Activated T-cell treated with anti-CD3 and anti-CD28 coated beads, Interleukin-2, amount 50 U/mL, for 4 hours (primary cell): ENCODE measurements around the gene MEIS3. TPM values are rescaled to one million over a fixed set of nuclear protein-coding genes. Genes with fewer than 3 reads are reported as not detected.
"Not testable (repeated sequence)": the region's sequence is repeated elsewhere in the genome, so short reads cannot be mapped to it uniquely, and the experiment has no call there.

Experiments
- ATAC-seq, 2 donors: fragments of 200-7000 bp; cut with Tn5 transposase; one replicate each; pipeline ENCODE4 v1.10.0; 2021
- DNase-seq: peaks from one replicate; pipeline ENCODE4 v3.0.0-alpha.2; 2020
- H3K27me3 Mint-ChIP-seq: one replicate; pipeline ENCODE4 v1.8.0; 2021; ENCODE audit warnings: low read depth, mixed read lengths
- H3K36me3 Mint-ChIP-seq: one replicate; pipeline ENCODE4 v1.8.0; 2022; ENCODE audit warnings: mixed read lengths; ENCODE audit not compliant: insufficient read depth
- H3K4me1 Mint-ChIP-seq: one replicate; pipeline ENCODE4 v1.8.0; 2021; ENCODE audit warnings: low read depth, mixed read lengths
- H3K4me3 Mint-ChIP-seq: one replicate; pipeline ENCODE4 v1.8.0; 2021; ENCODE audit warnings: mild to moderate bottlenecking, moderate library complexity, mixed read lengths
- H3K9me3 Mint-ChIP-seq: one replicate; pipeline ENCODE4 v1.8.0; 2021; ENCODE audit warnings: mixed read lengths
- total RNA-seq, 3 donors: library from RNA; stranded (reverse); gene quantifications; one replicate each; pipeline ENCODE4 v1.2.1, GENCODE V29; 2021

The MEIS3 gene
- total RNA-seq, 3 donors from 2014 or later = 0.16 TPM; not detected in 2

DNA sequence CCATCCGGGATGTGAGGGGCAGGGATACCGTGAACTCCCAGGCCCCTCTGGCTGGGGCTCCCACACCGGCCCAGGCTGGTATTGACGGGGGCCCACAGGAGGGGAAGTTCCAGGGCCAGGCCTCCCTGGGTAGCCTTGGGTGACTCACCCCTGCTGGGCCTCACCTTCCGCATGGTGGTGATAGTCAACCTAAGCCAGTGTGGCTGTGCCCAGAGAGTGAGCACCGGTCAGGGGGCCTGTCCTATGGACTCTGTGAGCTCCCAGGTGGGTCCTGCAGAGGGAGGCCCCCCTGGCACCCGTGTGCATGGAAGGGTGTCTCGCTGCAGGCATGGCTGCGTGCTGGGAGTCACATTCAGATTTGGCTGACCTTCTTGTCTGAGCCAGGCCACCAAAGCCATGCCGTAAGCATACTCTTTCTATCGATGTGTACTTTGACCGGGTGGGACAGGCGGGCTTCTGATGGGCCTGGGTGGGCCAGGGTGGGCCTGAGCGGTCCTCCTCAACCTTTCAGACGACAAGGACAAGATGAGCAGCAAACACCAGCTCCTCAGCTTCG, 42.7 kb downstream of the MEIS3 start:
- Mint-ChIP-seq H3K4me1 (peaks cover 5% of the 10 kb centered on the region), H3K36me3 (peaks cover 24% of the 10 kb centered on the region), H3K27me3 (no peaks in the 10 kb centered on the region), H3K4me3 (no peak overlapping the region), H3K9me3 (no peaks in the 10 kb centered on the region)
- ATAC-seq = no peak
- no peak for DNase-seq

DNA sequence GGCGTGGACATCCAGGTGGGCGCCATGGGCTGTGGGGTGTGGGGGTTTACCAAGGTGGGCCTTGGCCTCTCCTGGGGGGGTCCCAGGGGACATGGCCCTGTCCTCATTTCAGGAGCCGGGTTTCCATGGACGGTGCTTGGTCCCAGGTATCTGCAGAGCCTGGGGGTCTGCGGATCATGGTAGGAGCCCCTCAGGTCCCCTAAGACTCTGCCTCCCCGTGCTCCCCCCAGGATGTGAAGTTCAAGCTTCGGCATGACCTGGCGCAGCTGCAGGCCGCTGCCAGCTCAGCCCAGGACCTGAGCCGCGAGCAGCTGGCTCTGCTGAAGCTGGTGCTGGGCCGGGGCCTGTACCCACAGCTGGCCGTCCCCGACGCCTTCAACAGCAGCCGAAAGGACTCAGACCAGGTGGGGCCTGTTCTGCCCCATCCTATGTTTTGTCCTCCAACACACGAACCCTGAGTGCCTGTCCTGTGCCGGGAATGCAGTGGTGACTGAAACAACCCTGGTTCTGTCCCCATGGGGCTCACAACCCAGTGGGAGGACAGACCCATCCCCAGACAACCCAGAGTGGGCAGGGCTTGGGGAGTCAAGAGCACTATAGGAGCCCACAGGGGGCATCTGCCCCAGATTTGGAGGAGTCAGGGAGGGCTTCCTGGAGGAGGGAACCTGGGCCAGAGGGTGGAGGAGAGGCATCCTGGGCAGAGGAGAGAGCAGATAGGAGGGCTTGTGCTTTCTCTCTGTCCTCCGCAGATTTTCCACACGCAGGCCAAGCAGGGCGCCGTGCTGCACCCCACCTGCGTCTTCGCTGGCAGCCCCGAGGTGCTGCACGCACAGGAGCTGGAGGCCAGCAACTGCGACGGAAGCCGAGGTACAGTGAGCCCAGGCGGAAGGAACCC, 43.4 kb downstream of the MEIS3 start:
- ATAC-seq = no peak
- Mint-ChIP-seq H3K4me1 (no peaks in the 10 kb centered on the region), H3K9me3 (no peaks in the 10 kb centered on the region), H3K27me3 (no peaks in the 10 kb centered on the region), H3K36me3 (peaks cover 20% of the 10 kb centered on the region), H3K4me3 (no peak overlapping the region)
- no peak for DNase-seq

- Mint-ChIP-seq H3K36me3 (peaks cover 21% of the 10 kb centered on the region), H3K4me1 (no peaks in the 10 kb centered on the region), H3K4me3 (no peak overlapping the region), H3K9me3 (no peaks in the 10 kb centered on the region), H3K27me3 (no peaks in the 10 kb centered on the region)
- no peak for ATAC-seq
- DNase-seq = no peak
Measured at GRCh38 chr19:47374876-47375693, 44.2 kb downstream of the MEIS3 start.

- H3K4me1 Mint-ChIP-seq = no peaks in the 10 kb centered on the region
- peaks cover 25% of the 10 kb centered on the region for H3K36me3 Mint-ChIP-seq
- no peaks in the 10 kb centered on the region for H3K27me3 Mint-ChIP-seq
- no peaks in the 10 kb centered on the region for H3K9me3 Mint-ChIP-seq
- ATAC-seq (no peak), DNase-seq (no peak)
- H3K4me3 Mint-ChIP-seq = no peak overlapping the region
Measured at GRCh38 chr19:47373246-47374240, 45.8 kb downstream of the MEIS3 start.

DNA sequence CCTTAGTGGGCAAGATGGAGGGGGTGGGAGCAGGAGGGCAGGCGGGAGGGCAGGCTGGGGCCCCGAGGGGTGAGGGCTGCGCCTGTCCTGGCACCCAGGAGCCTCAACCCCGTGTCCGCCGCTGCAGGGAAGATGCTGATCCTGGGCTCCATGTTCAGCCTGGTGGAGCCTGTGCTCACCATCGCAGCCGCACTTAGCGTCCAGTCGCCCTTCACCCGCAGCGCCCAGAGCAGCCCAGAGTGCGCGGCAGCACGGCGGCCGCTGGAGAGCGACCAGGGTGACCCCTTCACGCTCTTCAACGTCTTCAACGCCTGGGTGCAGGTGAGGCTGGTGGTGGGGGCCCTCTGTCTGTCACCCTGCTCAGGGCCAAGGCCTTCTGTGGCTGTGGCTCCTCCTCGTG, 46.7 kb downstream of the MEIS3 start:
- Mint-ChIP-seq H3K36me3 (peaks cover 25% of the 10 kb centered on the region), H3K9me3 (no peaks in the 10 kb centered on the region), H3K4me1 (no peaks in the 10 kb centered on the region), H3K4me3 (no peak overlapping the region), H3K27me3 (no peaks in the 10 kb centered on the region)
- no peak for ATAC-seq
- DNase-seq = no peak

GRCh38 chr19:47371261-47371660, 48.1 kb downstream of the MEIS3 start:
- no peaks in the 10 kb centered on the region for H3K27me3 Mint-ChIP-seq

GRCh38 chr19:47370045-47370611, 49.2 kb downstream of the MEIS3 start:
- H3K36me3 Mint-ChIP-seq = peaks cover 31% of the 10 kb centered on the region
- no peak overlapping the region for H3K4me3 Mint-ChIP-seq
- no peaks in the 10 kb centered on the region for H3K9me3 Mint-ChIP-seq
- no peaks in the 10 kb centered on the region for H3K27me3 Mint-ChIP-seq
- no peak for DNase-seq
- no peaks in the 10 kb centered on the region for H3K4me1 Mint-ChIP-seq
- no peak for ATAC-seq

More at GRCh38 chr19:47371261-47371660, 48.1 kb downstream of the MEIS3 start:
- no peaks in the 10 kb centered on the region for H3K4me1 Mint-ChIP-seq
- H3K9me3 Mint-ChIP-seq = no peaks in the 10 kb centered on the region
- no peak overlapping the region for H3K4me3 Mint-ChIP-seq
- DNase-seq (no peak), ATAC-seq (no peak)
- peaks cover 29% of the 10 kb centered on the region for H3K36me3 Mint-ChIP-seq

DNA sequence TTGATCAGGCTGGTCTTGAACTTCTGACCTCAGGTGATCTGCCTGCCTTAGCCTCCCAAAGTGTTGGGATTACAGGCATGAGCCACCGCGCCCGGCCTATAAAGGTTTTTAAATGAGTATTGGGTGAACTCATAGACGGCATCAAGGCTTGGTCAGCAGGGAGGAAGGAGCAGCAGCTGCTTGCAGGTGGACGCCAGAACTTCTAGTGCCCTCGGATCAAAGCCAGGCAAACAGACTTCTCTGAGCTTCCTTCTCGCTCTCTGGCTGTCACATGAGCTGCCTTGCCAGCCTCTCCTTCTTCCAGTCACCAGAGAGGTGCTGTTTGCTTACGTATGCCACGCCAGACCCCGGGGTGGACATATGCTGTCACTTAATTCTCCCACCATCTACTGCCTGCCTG, 53.9 kb downstream of the MEIS3 start:
- not testable (repeated sequence) for DNase-seq, H3K4me3 Mint-ChIP-seq, H3K9me3 Mint-ChIP-seq, H3K4me1 Mint-ChIP-seq, ATAC-seq, H3K27me3 Mint-ChIP-seq
- peaks cover 40% of the 10 kb centered on the region for H3K36me3 Mint-ChIP-seq

GRCh38 chr19:47363758-47364531, 55.4 kb downstream of the MEIS3 start:
- Mint-ChIP-seq H3K36me3 (peaks cover 33% of the 10 kb centered on the region), H3K27me3 (no peaks in the 10 kb centered on the region), H3K4me1 (no peaks in the 10 kb centered on the region), H3K4me3 (no peak overlapping the region), H3K9me3 (no peaks in the 10 kb centered on the region)
- ATAC-seq = no peak
- DNase-seq = no peak

DNA sequence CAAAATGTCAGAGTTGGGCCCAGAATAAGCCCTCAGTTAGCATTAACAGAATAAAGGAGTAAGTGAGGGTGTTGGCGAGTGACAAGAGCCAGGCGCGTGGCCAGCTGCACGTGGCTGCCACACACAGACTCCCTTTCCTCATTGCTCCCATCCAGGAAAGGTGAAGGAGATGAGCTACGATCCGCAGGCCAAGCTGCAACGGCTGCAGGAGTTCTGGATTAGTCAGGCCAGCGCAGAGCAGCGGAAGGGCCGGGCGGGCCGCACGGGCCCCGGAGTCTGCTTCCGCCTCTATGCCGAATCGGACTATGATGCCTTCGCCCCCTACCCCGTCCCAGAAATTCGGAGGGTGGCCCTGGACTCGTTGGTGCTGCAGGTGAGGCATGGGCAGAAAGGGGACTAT, 57.0 kb downstream of the MEIS3 start:
- H3K4me1 Mint-ChIP-seq = no peaks in the 10 kb centered on the region
- DNase-seq = no peak
- no peak for ATAC-seq
- H3K36me3 Mint-ChIP-seq = peaks cover 42% of the 10 kb centered on the region
- H3K27me3 Mint-ChIP-seq = no peaks in the 10 kb centered on the region
- no peaks in the 10 kb centered on the region for H3K9me3 Mint-ChIP-seq
- H3K4me3 Mint-ChIP-seq = no peak overlapping the region

DNA sequence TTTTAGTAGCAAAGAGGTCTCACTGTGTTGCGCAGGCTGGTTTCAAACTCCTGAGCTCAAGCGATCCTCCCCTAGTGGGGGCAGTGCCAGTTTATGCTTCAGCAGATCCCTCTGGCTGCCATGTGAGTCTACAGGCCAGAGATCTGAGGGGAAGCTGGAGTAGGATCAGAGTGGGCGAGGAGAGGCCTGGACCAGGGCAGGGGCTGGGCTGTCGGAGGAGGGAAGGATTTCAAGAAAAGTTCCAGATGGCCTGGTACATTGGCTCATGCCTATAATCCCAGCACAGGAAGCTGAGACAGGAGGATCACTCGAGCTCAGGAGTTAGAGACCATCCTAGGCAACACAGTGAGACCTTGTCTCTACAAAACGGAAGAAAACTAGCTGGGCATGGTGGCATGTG, 60.4 kb downstream of the MEIS3 start:
- Mint-ChIP-seq H3K4me3 (no peak overlapping the region), H3K27me3 (no peaks in the 10 kb centered on the region), H3K9me3 (no peaks in the 10 kb centered on the region), H3K36me3 (peaks cover 47% of the 10 kb centered on the region), H3K4me1 (peaks cover 4% of the 10 kb centered on the region)
- ATAC-seq (no peak), DNase-seq (no peak)

DNA sequence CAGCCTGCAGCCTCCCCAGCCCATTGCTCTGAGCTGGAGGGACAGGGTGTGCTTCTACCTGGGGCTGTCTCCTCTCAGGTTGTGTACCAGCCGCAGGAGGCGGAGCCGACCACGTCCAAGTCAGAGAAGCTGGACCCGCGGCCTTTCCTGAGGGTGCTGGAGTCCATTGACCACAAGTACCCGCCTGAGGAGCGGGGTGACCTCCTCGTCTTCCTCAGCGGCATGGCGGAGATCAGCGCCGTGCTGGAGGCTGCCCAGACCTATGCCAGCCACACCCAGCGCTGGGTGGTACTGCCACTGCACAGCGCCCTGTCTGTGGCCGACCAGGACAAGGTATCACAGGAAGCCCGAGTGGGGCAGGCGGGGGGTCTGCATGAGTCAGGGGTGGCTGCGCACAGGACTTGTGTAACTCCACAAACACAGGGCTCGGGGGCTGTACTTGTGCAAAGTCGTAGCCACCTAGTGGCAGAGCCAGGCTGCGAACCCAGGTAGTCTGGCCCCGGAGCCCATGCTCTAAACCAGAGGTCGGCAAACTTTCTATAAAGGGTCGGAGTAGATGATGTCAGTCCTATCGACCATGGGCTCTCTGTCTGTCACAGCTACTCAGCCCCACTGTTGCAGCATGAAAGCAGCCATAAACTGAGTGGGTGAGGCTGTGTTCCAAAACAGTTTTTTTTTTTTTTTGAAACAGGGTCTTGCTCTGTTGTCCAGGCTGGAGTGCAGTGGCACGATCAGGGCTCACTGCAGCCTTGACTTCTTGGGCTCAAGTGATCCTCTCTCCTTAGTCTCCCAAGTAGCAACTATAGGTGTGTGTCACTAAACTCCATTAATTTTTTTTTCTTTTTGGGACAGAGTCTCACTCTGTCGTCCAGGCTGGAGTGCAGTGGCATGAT, 61.3 kb downstream of the MEIS3 start:
- Mint-ChIP-seq H3K4me1 (peaks cover 4% of the 10 kb centered on the region), H3K9me3 (no peaks in the 10 kb centered on the region), H3K4me3 (no peak overlapping the region), H3K36me3 (peaks cover 49% of the 10 kb centered on the region), H3K27me3 (no peaks in the 10 kb centered on the region)
- DNase-seq (no peak), ATAC-seq (no peak)
